GM10266 (cell line): ENCODE data around the gene TFPI.
"Not testable (repeated sequence)": the region's sequence is repeated elsewhere in the genome, so short reads cannot be mapped to it uniquely, and the experiment has no call there.

Experiments used
- DNase-seq: peaks from one replicate; pipeline ENCODE4 v3.0.0; 2012; ENCODE audit errors: extremely low spot score
- CTCF ChIP-seq: IDR thresholded peaks from 2 replicates; pipeline ENCODE4 v1.5.1; 2012; ENCODE audit warnings: mild to moderate bottlenecking, low read depth; ENCODE audit not compliant: control insufficient read depth, insufficient read depth; ENCODE audit errors: missing control alignments

TFPI gene

GRCh38 chr2:187541086-187542085 is 12.8 kb downstream of the TFPI start:
- no peak for TF ChIP-seq CTCF
- DNase-seq = no peak

- DNase-seq = not testable (repeated sequence)
Measured at GRCh38 chr2:187538222-187538621, 16.0 kb downstream of the TFPI start.

- not testable (repeated sequence) for DNase-seq
Measured at GRCh38 chr2:187535381-187535780, 18.9 kb downstream of the TFPI start.

GRCh38 chr2:187532333-187533120 is 21.7 kb downstream of the TFPI start:
- TF ChIP-seq CTCF = no peak
- DNase-seq = no peak

- no peak for TF ChIP-seq CTCF
- DNase-seq = no peak
Measured at GRCh38 chr2:187529977-187530721, 24.1 kb downstream of the TFPI start.

GRCh38 chr2:187529248-187529976 is 24.8 kb downstream of the TFPI start:
- DNase-seq = no peak
- TF ChIP-seq CTCF = no peak

GRCh38 chr2:187528042-187528441 is 26.2 kb downstream of the TFPI start:
- TF ChIP-seq CTCF = no peak
- no peak for DNase-seq
